GM19240 (cell line): ENCODE data around the gene SHFL.
A peak's percentile ranks its signal among the peaks of the same experiment; 100 is the strongest.

Experiments used
- DNase-seq: peaks from one replicate; pipeline ENCODE4 v3.0.0; 2011; ENCODE audit warnings: low spot score; ENCODE audit not compliant: insufficient read length

SHFL gene

GRCh38 chr19:10087296-10088061 is 1.4 kb downstream of the SHFL start:
- no peak for DNase-seq

GRCh38 chr19:10088949-10089554 is 2.9 kb downstream of the SHFL start:
- DNase-seq, result no peak

- DNase-seq, result no peak
These were observed 3.8 kb downstream of the SHFL start for GRCh38 chr19:10089801-10090375.

GRCh38 chr19:10091370-10091687 is 5.2 kb downstream of the SHFL start:
- no peak for DNase-seq

- DNase-seq, result no peak
These were observed 6.0 kb downstream of the SHFL start for GRCh38 chr19:10091895-10092641.

GRCh38 chr19:10092648-10093294 is 6.7 kb downstream of the SHFL start:
- DNase-seq, result no peak

GRCh38 chr19:10093295-10094186 is 7.4 kb downstream of the SHFL start:
- DNase-seq, result no peak

- no peak for DNase-seq
These were observed 9.5 kb downstream of the SHFL start for GRCh38 chr19:10095622-10095947.

- DNase-seq, result peak; percentile 94
These were observed 10.0 kb downstream of the SHFL start for GRCh38 chr19:10095948-10096614.

- no peak for DNase-seq
These were observed 10.5 kb downstream of the SHFL start for GRCh38 chr19:10096615-10096963.

GRCh38 chr19:10100163-10100785 is 14.2 kb downstream of the SHFL start:
- DNase-seq, result no peak

- DNase-seq, result no peak
These were observed 16.7 kb downstream of the SHFL start for GRCh38 chr19:10102787-10103236.

- no peak for DNase-seq
These were observed 18.0 kb downstream of the SHFL start for GRCh38 chr19:10104130-10104513.

- no peak for DNase-seq
These were observed 18.8 kb downstream of the SHFL start for GRCh38 chr19:10104665-10105508.

- no peak for DNase-seq
These were observed 19.5 kb downstream of the SHFL start for GRCh38 chr19:10105509-10106099.

GRCh38 chr19:10106100-10106936 is 20.2 kb downstream of the SHFL start, which contains the start of gene PPAN:
PPAN (plus strand) TSS chr19:10106362; CDS start chr19:10106395, 33 bp downstream.
- DNase-seq, result peak; percentile 96

- DNase-seq, result no peak
These were observed 21.1 kb downstream of the SHFL start for GRCh38 chr19:10107254-10107653.
